B cell (primary cell): ENCODE results near the gene WBP11.

Source experiments
- EZH2 ChIP-seq: IDR thresholded peaks from 2 replicates; pipeline ENCODE4 v1.6.1; 2012; ENCODE audit warnings: borderline replicate concordance, low read depth, mild to moderate bottlenecking, moderate library complexity, low read length; ENCODE audit not compliant: insufficient read depth, poor library complexity, severe bottlenecking
- TF ChIP-seq, protein P1 (sequence below): fragments of 200-600 bp; IDR thresholded peaks from one replicate; pipeline ENCODE4 v1.8.0; 2022; ENCODE audit warnings: antibody characterized with exemption, mild to moderate bottlenecking

DNA sequence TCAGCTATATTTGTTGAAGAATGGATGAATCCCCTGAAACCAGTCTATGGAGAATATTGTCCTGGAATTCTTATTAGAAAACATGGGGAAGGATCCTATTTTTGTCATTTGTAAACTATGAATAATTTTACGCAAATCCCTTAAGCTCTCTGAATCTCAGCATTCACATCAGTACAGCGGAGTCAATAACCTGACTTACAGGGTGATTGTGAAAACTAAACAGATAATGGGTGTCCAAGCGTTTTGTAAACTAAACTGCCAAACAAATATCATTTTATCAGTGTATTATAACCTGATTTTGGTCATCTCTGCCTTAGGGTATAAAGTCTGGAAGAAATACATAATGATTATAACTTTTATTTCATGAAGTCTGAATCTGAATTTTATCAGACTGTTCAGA, 30.1 kb upstream of the WBP11 start:
- TF ChIP-seq, protein P1, sequence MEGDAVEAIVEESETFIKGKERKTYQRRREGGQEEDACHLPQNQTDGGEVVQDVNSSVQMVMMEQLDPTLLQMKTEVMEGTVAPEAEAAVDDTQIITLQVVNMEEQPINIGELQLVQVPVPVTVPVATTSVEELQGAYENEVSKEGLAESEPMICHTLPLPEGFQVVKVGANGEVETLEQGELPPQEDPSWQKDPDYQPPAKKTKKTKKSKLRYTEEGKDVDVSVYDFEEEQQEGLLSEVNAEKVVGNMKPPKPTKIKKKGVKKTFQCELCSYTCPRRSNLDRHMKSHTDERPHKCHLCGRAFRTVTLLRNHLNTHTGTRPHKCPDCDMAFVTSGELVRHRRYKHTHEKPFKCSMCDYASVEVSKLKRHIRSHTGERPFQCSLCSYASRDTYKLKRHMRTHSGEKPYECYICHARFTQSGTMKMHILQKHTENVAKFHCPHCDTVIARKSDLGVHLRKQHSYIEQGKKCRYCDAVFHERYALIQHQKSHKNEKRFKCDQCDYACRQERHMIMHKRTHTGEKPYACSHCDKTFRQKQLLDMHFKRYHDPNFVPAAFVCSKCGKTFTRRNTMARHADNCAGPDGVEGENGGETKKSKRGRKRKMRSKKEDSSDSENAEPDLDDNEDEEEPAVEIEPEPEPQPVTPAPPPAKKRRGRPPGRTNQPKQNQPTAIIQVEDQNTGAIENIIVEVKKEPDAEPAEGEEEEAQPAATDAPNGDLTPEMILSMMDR, result no peak
- TF ChIP-seq EZH2, result no peak
